ENCODE data around the gene SSC5D.
"Not testable (repeated sequence)": the region's sequence is repeated elsewhere in the genome, so short reads cannot be mapped to it uniquely, and the experiment has no call there.

The SSC5D gene

GRCh38 chr19:55502197-55502952 is 14.1 kb downstream of the SSC5D start:
- DNase-seq (ENCODE audit: low read depth in 1 of 2, low spot score in 1 of 2), result no peak

DNA sequence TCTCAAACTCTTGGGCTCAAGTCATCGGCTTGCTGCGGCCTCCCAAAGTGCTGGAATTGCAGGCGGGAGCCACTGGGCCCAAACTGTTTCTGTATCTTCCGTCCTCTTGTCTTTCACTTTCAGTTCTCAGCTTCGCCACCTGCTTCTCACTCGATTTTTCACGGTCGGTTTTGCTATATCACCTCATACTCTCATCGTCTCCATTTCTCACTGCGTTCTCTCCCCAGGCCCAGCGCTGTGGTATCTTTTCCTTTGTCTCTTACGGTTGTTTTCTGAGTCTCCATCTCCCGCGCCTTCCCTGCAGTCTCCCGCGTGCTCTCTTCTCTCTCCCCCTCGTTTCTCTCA is 14.9 kb downstream of the SSC5D start:
- DNase-seq (ENCODE audit: low read depth in 1 of 2, low spot score in 1 of 2), result no peak

GRCh38 chr19:55503502-55504251 is 15.4 kb downstream of the SSC5D start:
- DNase-seq (ENCODE audit: low read depth in 1 of 2, low spot score in 1 of 2), result peak; percentile 86 to 93

DNA sequence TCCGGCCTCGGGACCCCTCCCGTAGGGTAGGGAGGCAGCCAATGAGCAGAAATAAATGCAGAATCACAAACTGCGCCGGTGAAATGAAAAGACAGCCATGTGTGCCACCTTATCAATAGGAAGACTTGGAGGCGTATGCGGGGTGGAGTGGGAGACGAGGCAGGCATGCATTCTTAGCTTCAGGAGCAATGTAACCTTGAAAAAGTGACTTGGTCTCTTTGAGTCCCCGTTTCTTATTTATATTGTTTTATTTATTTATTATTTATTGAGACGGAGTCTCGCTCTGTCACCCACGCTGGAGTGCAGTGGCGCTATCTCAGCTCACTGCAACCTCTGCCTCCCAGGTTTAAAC is 16.0 kb downstream of the SSC5D start:
- DNase-seq (ENCODE audit: low read depth in 1 of 2, low spot score in 1 of 2), result no peak

DNA sequence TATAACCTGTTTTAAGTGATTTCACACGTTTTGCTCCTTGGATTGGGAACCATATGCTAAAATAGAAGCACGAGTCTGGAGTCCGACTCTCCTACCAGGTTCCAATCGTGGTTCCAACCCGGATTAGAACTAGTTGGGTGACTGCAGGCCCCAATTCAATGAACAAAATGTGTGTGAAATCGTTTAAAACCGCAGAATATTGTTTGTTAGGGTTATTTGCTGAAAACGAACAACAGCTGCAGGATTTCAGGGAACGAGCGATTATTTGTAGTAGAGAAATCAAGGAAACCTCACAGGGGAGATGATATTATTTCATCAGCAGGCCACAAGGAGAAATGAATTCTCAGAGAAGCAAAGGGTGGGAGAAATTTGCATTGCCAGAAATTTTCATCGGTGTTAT is 16.7 kb downstream of the SSC5D start:
- no peak for DNase-seq (ENCODE audit: low read depth in 1 of 2, low spot score in 1 of 2)

GRCh38 chr19:55508120-55508519 is 19.9 kb downstream of the SSC5D start:
- no peak for DNase-seq (ENCODE audit: low read depth in 1 of 2, low spot score in 1 of 2)

GRCh38 chr19:55516878-55517620 is 28.8 kb downstream of the SSC5D start:
- peak; percentile 79 to 84 for DNase-seq (ENCODE audit: low read depth in 1 of 2, low spot score in 1 of 2)

- no peak for DNase-seq (ENCODE audit: low read depth in 1 of 2, low spot score in 1 of 2)
Measured at GRCh38 chr19:55519451-55520311, 31.4 kb downstream of the SSC5D start.

GRCh38 chr19:55520691-55521292 is 32.6 kb downstream of the SSC5D start:
- no peak for DNase-seq (ENCODE audit: low read depth in 1 of 2, low spot score in 1 of 2)

GRCh38 chr19:55525289-55526101 is 37.3 kb downstream of the SSC5D start:
- no peak for DNase-seq (ENCODE audit: low read depth in 1 of 2, low spot score in 1 of 2)

- no peak for DNase-seq (ENCODE audit: low read depth in 1 of 2, low spot score in 1 of 2)
Measured at GRCh38 chr19:55526216-55527196, 38.3 kb downstream of the SSC5D start.

DNA sequence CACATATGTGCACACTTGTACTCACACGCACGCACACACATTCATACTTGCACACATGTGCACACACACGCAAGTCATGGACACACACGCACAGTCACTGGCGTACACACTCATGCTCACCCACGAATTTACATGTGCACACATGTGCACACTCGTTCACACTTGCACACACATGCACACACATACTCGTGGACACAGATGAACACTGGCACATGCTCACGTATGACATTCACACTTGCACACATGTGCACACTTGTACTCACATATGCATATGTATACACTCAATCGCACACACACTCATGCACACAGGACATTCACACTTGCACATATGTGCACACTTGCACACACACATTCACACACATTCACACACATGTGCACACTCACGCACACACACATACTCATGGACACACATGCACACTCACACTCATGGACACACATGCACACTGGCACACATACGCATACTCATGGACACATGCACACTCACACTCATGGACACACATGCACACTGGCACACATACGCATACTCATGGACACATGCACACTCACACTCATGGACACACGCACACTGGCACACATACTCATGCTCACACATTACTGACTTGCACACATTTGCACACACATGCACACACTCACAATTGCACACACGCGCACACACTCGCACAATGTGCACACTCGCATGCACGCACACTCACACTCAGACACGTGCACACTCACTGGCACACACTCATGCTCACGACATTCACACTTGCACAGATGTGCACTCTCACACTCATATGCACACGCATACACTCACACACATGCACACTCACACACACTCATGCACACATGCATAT is 39.2 kb downstream of the SSC5D start:
- DNase-seq (ENCODE audit: low read depth in 1 of 2, low spot score in 1 of 2), result no peak

- no peak for DNase-seq (ENCODE audit: low read depth in 1 of 2, low spot score in 1 of 2)
Measured at GRCh38 chr19:55528030-55528803, 40.0 kb downstream of the SSC5D start.

- no peak for DNase-seq (ENCODE audit: low read depth in 1 of 2, low spot score in 1 of 2)
Measured at GRCh38 chr19:55529636-55530234, 41.5 kb downstream of the SSC5D start.

DNA sequence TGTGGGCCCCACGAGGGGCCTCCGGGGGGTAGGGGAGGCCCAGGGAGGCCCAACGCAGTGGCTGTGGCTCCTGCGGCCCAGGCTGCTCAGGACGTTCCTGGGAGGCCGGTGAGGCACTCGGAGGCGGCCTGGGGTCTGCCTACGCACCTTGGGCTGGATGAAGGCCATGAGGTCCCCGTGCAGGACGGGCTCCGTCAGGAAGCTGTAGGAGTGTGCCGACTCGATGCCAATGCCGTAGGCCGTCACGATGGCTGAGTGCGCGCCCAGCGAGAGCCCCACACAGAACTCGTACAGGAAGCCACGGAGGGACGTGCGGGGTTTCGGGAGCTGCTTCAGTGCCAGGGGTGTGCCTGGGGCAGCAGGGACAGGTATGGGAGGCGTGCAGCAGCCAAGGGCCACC is 42.8 kb downstream of the SSC5D start:
- no peak for DNase-seq (ENCODE audit: low read depth in 1 of 2, low spot score in 1 of 2)

- DNase-seq (ENCODE audit: low read depth in 1 of 2, low spot score in 1 of 2), result not testable (repeated sequence)
Measured at GRCh38 chr19:55534280-55534679, 46.0 kb downstream of the SSC5D start.

Data from activated T-helper 1 cell treated with anti-CD3 and anti-CD28 coated beads, Interleukin-2, amount 50 U/mL, for 16 hours (primary cell).